HG03520 (cell line): ENCODE results near the gene SAYSD1.

Source experiments
- ATAC-seq: cut with Tn5 transposase; IDR thresholded peaks from one replicate; pipeline ENCODE4 v1.9.1; 2021; ENCODE audit warnings: mild to moderate bottlenecking, moderate library complexity; ENCODE audit not compliant: unreplicated experiment

Gene SAYSD1

DNA sequence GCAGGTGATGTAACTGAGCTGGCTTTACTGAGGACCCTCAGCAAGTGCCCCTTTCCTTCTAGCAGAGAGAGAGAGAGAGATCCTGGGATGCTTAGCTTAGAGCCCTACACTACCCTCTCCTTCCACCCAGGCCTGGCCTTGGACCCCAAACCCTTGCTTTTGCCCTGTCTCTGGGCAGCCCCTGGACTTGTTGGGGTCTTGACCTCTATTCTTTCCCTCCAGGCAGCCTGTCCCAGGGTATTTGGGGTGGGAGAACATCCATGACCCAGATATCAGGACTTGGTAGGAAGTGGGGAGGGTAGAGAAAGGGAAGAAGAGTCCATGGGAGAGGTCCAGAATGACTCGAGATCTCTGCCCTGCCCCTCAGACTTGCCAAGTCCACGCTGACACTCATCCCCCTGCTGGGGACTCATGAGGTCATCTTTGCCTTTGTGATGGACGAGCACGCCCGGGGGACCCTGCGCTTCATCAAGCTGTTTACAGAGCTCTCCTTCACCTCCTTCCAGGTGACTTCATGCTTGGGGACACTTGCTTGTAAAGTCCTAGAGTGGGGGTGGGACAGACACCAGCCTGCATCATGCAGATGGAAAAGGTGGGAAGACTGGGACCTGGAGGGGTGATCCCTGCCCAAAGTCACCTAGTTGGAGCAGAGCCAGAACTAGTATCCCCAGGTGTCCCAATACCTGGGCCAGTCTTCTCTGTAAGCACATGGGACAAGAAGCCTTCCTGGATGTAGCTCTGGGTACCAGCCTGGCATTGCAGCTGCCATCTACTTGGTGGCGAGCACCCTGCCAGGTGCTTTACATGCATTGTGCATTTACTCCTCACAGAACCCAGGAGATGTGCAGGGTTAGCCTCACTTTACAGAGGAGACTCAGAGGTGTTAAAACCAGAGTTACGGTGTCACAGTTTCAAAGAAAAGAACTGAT, 35.5 kb downstream of the SAYSD1 start:
- ATAC-seq, result no peak

DNA sequence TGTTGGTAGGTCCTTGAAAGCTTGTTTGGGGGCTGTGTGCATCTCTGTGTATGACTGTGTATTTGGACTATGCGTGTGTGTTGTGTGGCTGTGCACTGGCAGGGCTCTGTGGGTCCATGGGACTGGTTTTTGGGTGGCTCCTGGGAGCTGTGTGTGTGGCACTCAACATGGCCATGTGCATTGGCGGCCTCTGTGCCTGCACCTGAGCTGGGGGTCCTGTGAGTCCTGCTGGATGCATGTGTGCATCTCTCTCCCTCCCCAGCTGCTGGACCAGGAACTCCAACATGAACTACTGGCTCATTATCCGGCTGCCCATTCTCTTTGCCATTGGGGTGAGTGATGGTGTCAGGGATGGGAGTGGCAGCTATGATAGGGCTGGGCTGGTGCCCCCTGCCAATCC, 36.3 kb downstream of the SAYSD1 start:
- ATAC-seq, result no peak

DNA sequence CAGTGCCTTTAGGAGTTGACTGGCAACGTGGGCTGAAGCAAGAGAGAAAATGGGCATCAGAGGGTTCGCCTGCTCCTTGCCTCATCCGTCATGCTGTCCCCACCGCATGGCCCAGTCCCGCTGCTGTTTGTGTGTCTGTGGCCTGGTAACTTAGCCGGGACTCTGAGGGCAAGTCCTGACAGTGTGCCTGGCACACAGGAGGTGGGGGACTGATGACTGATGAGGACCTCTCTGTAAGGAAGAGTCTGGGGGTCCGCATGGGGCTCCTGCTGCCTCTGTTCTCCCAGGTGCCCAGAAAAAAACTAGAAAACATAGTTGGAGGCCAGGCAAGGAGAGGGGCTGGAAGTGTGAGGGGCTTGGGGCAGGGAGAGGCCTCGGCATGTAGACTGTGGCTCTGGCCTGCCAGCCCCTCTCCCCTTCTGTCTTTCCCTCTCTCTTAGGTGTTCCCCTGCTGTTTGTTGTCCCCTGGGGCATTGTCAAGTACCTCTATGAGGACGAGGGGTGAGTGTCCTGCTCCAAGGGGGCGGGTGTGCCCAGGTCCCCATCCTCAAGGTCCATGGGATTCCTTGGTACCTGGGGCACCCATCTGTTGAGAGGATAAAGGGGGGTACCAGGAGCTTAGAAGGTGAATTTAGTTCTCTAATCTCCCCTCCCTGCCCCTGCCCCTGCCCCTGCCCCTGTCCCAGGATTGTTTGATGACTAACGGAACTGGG, 36.9 kb downstream of the SAYSD1 start:
- no peak for ATAC-seq

DNA sequence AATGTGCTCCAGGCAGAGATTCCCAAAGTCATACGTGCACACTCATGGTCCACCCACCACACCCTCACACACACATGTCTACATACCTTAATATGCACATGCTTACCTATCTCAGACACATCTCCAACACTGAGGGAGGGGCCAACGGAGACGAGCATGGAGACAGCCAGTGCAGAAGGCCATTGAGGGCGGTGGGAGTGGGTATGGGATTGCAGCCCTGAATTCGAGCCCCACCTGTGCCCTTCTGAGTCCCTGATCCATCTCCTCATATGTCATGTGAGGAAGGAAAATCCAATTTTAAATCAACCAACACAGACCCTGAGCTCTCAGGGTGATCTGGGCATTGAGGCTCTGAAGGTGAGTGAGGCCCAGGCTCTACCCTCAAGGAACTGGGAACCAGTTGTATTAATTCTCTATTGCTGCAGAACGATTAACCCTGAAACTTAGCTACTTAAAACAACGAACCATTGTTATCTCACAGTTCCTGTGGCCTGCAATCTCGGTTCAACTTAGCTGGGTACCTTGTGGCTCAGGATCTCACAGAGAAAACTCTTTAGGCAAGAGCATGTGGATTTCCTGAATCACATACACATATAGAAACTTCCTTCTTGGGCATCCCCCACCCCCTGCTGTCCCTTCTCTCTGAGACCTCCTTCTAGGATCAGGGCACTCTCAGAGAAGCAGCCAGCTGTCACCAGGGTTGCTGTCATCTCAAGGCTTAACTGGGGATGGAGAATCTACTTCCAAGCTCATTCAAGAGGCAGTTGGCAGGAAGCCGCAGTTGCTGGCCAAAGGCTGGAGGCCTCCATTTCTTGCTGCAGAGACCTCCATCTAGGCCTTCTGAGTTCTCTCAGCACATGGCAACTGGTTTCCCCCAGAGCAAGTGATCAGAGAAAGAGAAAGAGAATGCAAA, 38.1 kb downstream of the SAYSD1 start:
- ATAC-seq, result no peak

DNA sequence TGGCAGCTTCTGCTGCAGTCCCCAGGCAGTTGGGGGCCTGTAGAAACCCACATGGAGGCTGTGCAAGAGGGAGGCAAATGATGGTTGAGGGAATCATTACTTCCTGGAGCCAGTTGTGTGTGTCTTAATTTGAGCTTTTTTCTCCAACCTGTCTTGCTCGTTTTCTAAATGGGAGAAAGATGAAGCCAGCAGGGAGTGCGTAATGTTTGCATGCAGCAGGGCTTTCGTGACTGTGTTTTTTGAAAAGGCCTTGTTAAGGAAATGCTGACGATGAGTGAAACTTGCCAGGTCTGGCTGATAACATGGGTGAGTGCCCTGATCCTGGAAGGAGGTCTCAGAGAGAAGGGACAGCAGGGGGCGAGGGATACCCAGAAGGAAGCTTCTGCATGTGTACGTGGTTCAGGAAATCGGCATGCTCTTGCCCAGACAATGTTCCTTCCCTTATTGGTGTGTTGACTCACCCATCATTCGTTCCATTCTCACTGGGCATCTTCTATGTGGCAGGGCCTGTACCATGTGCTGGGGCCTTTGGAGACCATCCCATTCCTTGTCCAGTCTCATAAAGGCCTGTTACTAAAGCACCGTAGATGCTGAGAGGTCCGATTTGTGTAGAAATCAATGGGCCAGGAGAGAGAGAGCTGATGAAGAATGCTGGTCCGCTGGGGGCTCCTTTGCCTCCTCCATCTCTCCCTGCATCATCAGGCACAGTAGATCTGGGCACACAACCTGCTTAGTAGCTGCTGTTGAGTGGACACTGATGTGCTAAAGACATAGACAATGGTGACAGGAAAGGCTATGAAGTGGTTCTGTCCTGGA, 39.0 kb downstream of the SAYSD1 start:
- ATAC-seq, result no peak

DNA sequence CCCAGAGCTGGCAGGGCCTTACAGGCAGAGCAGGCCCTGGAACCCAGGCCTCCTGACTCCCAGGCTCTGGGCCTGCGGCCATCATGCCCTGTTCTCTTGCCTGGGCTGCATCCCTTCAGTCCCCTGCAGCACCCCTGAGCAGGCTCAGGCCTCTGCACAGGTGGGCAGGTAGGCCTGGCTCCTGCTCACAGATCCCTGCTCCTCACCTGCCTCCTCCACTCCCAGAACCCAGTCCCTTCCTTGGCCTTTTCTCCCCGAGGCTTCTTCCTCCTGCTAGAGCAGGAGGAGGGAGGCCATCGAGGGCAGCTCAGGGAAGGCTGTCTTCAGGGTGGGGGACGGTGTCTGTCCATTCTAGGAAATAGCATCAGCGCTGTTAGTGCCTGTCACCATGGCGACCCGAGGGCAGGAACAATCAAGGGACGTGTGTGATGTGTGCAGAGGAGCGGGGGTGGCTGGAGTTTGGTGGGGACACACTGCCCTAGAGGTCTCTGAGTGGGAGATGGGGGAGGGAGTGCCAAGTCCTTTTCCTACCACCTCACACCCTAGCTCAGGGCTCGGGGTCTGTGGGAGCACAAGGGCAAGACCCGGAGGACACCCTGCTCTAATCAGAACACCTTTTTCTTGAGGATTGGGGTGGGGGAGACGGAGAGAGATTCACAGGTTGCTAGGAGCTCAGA, 39.8 kb downstream of the SAYSD1 start:
- ATAC-seq, result no peak

DNA sequence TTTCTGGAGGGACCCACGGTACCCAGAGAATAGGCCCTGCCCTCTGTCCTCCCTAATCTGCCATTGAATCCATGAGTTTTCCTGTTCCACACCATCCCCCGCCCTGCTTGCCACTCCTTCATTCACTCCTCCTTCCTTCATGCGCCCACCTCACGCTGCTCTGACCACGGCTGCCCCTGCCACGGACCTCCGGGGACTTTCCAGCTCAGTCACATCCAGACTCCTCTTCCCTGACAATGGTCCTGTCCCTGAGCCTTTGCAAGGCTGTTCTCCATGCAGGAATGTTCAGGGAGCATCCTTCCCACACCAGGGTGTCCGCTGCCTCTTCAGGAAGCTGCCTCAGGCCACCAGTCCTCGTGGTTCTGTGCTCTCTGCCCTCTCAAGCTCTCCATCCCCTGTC, 40.5 kb downstream of the SAYSD1 start:
- ATAC-seq, result no peak

DNA sequence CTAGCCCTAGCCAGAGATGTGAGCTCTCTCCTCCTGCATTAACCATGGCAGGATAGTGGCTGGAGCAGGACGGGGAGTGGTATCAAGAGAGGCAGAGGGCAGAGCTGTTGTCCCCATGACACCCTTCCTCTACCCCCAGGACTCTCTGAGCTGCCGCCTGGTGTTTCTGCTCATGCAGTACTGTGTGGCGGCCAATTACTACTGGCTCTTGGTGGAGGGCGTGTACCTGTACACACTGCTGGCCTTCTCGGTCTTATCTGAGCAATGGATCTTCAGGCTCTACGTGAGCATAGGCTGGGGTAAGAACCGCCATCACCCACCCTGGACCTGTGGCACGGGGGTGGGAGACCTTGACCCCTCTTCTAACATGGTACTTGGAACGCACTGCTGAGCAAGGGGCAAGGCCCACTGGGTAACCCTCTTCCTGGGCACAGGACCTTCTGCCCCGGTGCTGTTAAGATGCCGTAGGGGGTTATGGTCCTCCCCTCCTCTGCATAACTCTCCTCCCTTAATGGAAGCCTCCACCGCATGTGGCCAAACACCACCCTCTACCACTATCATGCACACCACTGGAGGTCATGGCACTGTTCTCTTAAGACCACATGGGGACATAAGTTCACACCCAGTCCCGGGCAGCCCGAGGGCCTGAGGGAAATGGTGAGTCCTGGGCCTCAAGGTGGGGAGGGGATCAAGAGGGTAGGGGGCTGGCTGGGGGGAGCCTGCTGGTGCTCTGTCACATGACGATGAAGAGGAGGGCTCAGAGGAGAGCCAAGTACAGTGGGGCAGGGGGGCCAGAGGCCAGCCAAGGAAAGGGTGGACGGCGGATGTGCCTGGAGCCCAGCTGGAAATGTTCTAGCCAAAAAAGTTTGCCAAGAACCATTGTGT, 41.3 kb downstream of the SAYSD1 start:
- no peak for ATAC-seq

DNA sequence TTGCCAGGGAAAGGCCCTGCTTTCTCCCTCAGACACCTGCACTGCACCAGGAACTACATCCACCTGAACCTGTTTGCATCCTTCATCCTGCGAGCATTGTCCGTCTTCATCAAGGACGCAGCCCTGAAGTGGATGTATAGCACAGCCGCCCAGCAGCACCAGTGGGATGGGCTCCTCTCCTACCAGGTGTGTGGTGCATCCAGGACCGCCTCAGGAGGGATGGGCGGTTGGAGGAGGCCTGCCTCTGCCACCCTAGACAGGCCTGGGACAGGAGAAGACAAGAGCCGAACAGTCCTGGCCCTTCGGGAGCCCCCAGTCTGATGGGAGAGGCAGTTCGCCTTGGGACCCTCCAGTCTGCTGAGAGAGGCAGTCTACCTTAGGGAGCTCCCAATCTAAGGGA, 42.2 kb downstream of the SAYSD1 start:
- no peak for ATAC-seq

DNA sequence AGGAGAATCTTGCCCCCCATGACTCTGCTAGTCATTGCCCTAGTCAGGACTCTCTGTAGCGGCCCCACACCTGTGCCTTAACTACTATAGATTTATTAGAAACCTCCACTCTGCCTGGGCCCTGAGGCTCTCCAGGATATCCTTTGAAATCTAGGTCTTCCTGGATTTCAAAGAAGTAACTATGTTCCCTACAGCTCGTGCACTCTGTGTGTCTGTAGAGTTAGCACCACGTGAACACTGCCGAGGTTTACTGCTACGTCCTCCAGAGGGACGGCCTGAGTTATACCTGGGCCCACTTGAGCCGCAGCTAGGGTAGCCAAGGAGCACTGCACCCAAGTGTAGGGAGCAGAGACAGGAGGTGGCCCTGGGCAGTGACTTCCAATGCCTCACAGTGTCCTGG, 46.6 kb downstream of the SAYSD1 start:
- no peak for ATAC-seq

DNA sequence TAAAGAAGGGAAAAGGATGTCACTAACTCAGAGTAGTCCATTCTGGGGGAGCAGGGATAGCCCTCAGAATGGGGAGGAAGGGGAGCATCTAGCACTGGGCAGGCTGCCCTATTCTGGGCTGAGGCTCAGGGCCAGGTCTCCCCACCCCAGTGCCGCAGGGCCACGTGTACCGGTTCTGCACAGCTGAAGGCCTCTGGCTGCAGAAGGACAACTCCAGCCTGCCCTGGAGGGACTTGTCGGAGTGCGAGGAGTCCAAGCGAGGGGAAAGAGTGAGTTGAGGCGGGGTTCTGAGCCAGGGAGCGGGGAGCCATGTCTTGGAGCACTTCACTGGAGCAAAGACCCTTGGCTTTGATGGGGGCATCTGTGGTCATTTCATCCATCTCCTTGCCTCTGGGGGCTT, 49.4 kb downstream of the SAYSD1 start:
- no peak for ATAC-seq

DNA sequence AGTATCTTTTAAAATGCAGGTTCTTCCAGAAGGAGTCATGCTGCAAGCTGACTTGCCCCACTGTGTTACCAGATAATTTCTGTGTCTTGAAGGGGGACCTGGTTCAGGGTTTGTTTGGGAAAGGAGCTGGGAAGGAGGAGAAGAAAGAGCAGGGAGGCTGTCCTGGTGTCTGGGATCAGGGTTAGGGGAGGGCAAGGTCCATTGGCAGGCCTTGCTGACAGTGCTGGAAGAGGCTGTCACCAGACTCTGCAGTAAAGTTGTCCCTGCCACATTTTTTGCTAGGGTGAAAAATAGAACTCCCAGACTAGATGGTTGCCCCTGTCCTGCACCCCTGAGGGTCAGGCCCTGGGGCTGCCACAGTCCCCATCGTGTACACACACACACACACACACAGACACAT, 51.5 kb downstream of the SAYSD1 start:
- ATAC-seq, result no peak

DNA sequence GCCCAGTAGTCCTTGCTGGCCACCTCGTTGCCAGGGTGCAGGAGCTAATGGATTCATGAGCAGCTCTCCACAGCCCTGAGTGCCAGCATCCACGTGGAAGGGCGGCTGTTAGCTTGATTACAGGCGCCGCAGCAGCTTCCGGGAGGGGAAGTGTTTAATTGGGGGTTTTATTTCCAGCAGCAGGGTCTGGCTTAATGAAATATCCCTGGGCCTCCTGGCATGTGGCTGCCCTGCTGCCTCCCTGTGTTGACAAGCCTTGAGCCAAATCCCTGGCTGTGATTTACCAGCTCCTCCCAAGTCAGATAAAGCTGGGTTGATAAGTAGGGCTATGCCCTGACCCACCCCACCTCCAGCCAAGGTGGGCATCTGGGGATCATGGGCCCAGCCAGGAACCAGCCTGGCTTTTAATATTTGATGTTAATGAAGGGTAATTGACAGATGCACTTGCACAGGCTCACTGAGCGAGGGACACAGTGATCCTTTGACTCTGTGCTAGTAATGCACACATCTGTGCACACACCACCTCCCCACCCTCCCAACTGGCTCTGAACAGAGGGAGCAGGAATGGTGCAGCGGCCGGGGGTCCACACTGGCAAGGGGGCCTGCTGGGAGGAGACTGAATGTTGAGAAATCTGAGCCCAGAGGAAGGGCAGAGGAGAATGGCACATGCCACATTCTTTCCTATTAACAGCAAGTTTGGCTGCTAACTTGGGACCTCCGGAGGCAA, 52.8 kb downstream of the SAYSD1 start:
- ATAC-seq, result no peak

DNA sequence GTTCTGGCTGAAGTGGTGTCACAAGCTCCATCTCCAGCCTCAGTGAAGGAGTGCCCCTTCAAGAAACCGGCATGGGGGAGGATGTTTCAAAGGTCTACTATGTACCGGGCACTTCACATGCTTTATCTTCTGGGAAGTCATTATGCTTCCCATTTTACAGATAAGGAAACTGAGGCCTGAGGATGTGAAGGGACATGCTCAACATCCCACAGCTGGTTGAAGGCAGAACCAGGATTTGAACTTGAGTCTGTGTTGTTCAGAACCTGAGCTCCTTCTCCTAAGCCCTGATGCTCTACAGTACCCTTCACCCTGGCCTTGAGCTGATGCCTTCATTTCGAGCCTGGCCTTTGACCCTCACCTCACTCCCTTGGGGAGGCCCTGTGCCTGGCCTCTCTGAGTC, 53.4 kb downstream of the SAYSD1 start:
- ATAC-seq, result no peak

DNA sequence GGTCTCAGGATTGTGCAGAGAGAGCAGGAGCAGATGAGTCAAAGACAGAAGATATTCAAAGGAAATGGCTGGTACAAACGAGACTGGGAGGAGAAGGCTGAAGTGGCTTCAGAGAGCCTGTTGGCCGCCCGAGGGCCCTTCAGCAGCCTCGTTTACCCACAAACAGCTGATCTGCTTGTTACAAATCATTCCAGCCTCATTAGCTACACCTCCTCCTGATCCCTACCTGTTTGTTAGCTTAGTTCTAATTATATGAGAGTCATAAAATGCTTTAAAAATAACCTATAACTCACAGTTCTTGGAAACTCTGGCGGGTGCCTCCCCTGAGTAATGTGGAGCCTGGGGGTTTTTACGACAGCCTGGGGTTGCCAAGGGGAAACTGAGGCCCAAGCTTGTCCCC, 53.8 kb downstream of the SAYSD1 start:
- no peak for ATAC-seq

DNA sequence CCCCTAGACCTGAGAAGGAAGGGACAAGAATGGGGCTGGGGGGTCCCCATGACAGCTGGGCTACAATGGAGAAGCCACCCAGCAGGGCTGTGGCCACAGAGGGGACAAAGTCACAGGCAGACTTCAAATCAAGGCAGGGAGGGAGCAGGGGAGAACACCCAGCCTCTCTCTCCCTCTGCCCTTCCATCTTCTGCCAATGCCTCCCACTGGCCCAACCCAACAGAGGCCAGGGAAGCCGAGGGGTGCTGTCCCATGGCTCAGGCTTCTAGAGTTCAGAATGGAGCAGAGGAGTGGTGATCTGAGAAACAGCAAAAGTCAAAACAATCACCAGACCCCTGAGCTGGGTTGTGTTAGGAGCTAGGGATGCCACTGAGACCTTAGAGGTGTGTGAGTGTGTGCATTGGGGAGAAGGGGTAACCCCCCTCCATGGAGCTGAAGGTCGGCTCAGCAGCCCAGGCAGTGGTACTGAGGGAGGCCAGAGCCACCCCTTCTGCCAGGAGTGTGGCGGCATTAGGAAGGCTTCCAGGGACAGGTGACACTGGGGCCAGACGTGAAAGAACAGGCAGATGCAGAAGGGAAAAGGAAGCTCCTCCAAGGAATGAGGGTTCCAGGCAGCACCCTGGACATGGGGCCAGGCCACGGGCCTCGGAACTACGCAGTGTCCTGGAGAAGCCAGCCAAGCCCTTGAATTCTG, 54.4 kb downstream of the SAYSD1 start:
- ATAC-seq, result no peak

DNA sequence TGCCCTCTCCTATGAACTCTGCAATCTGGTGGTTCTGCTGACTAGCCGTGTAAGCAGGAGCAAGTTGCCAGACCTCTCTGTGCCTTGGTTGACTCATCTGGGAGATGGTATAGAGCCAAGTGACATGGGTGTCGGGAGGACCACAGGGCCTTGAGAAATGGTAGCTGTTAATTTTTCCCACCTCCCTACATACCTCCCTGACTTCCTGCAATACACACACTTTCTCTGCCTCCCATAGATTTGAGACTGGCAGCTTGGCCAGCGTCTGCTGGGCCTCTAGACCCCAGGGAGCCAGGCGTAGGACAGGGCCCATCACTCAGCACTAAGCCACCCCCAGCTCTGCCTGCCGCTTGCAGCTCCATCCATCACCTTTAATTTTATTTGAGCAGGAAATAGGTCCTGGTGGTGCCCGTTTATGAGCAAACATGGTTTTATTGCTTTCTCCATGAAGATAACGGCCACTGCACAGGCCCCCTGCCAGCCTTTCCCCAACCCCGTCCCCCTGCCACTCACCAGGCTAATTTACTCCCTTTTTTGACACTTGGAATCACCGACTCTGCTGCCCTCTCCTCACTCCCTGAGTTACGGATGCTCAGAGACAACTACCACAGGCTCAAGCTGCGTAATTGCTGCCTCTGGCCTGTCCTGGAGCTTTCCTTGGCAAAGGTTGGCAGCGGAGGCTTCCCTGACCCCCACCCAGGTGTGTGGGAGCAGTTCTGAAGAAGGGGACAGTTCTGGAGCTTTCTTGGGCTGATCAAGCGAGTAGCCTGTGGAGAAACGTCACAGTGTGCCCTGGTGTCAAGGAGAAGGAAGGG, 55.3 kb downstream of the SAYSD1 start:
- ATAC-seq, result no peak
